ENCODE measurements around the gene RPL10A.
"Not testable (repeated sequence)": the region's sequence is repeated elsewhere in the genome, so short reads cannot be mapped to it uniquely, and the experiment has no call there.

RPL10A gene

GRCh38 chr6:35438378-35439065 lies 29.7 kb upstream of the RPL10A start:
- not testable (repeated sequence) for H3K9me3 Mint-ChIP-seq; ATAC-seq (replicated peaks); DNase-seq; H3K27ac Mint-ChIP-seq; H3K27me3 Mint-ChIP-seq; H3K4me3 Mint-ChIP-seq; H3K4me1 Mint-ChIP-seq (ENCODE audit: low read depth in 2 of 2); H3K36me3 Mint-ChIP-seq (ENCODE audit: insufficient read depth)

- no peaks in the 10 kb centered on the region for H3K4me1 Mint-ChIP-seq (ENCODE audit: low read depth in 2 of 2)
- no peaks in the 10 kb centered on the region for H3K36me3 Mint-ChIP-seq (ENCODE audit: insufficient read depth)
- no peak overlapping the region for H3K27ac Mint-ChIP-seq
- H3K27me3 Mint-ChIP-seq, result no peaks in the 10 kb centered on the region
- no peaks in the 10 kb centered on the region for H3K9me3 Mint-ChIP-seq
- no peak overlapping the region for H3K4me3 Mint-ChIP-seq
- no peak for DNase-seq
- no peak for ATAC-seq (replicated peaks)
These were observed 28.9 kb upstream of the RPL10A start for GRCh38 chr6:35439308-35439707.

GRCh38 chr6:35441205-35441604 lies 27.0 kb upstream of the RPL10A start:
- peaks cover 0 to 5% of the 10 kb centered on the region in 2 donors for H3K4me1 Mint-ChIP-seq (ENCODE audit: low read depth in 2 of 2)
- no peak overlapping the region for H3K4me3 Mint-ChIP-seq
- no peak overlapping the region for H3K27ac Mint-ChIP-seq
- no peaks in the 10 kb centered on the region for H3K27me3 Mint-ChIP-seq
- ATAC-seq (replicated peaks) (no peak), DNase-seq (no peak)
- no peaks in the 10 kb centered on the region for H3K36me3 Mint-ChIP-seq (ENCODE audit: insufficient read depth)
- no peaks in the 10 kb centered on the region for H3K9me3 Mint-ChIP-seq

- H3K27ac Mint-ChIP-seq, result no peak overlapping the region
- H3K4me1 Mint-ChIP-seq (ENCODE audit: low read depth in 2 of 2), result peaks cover 0 to 6% of the 10 kb centered on the region in 2 donors
- no peaks in the 10 kb centered on the region for H3K27me3 Mint-ChIP-seq
- H3K4me3 Mint-ChIP-seq, result no peak overlapping the region
- no peaks in the 10 kb centered on the region for H3K36me3 Mint-ChIP-seq (ENCODE audit: insufficient read depth)
- DNase-seq (no peak), ATAC-seq (replicated peaks) (no peak)
- no peaks in the 10 kb centered on the region for H3K9me3 Mint-ChIP-seq
These were observed 26.6 kb upstream of the RPL10A start for GRCh38 chr6:35441642-35442041.

- no peaks in the 10 kb centered on the region for H3K36me3 Mint-ChIP-seq (ENCODE audit: insufficient read depth)
- H3K4me1 Mint-ChIP-seq (ENCODE audit: low read depth in 2 of 2), result peaks cover 0 to 6% of the 10 kb centered on the region in 2 donors
- DNase-seq (no peak), ATAC-seq (replicated peaks) (no peak)
- H3K9me3 Mint-ChIP-seq, result no peaks in the 10 kb centered on the region
- no peak overlapping the region for H3K27ac Mint-ChIP-seq
- no peak overlapping the region for H3K4me3 Mint-ChIP-seq
- no peaks in the 10 kb centered on the region for H3K27me3 Mint-ChIP-seq
These were observed 25.5 kb upstream of the RPL10A start for GRCh38 chr6:35442693-35443092.

GRCh38 chr6:35443341-35444030 lies 24.7 kb upstream of the RPL10A start:
- Mint-ChIP-seq H3K4me3 (no peak overlapping the region), H3K36me3 (ENCODE audit: insufficient read depth) (no peaks in the 10 kb centered on the region), H3K27me3 (no peaks in the 10 kb centered on the region), H3K9me3 (no peaks in the 10 kb centered on the region), H3K27ac (no peak overlapping the region), H3K4me1 (ENCODE audit: low read depth in 2 of 2) (peaks cover 0 to 6% of the 10 kb centered on the region in 2 donors)
- ATAC-seq (replicated peaks), result no peak
- no peak for DNase-seq

- Mint-ChIP-seq H3K9me3 (no peaks in the 10 kb centered on the region), H3K27me3 (no peaks in the 10 kb centered on the region), H3K27ac (no peak overlapping the region), H3K4me3 (no peak overlapping the region), H3K4me1 (ENCODE audit: low read depth in 2 of 2) (peaks cover 4 to 12% of the 10 kb centered on the region in 2 donors), H3K36me3 (ENCODE audit: insufficient read depth) (no peaks in the 10 kb centered on the region)
- no peak for ATAC-seq (replicated peaks)
- DNase-seq, result no peak
These were observed 22.5 kb upstream of the RPL10A start for GRCh38 chr6:35445691-35446090.

GRCh38 chr6:35448191-35448590 lies 20.0 kb upstream of the RPL10A start:
- no peaks in the 10 kb centered on the region for H3K27me3 Mint-ChIP-seq
- no peaks in the 10 kb centered on the region for H3K36me3 Mint-ChIP-seq (ENCODE audit: insufficient read depth)
- H3K4me1 Mint-ChIP-seq (ENCODE audit: low read depth in 2 of 2), result peaks cover 16 to 25% of the 10 kb centered on the region in 2 donors
- ATAC-seq (replicated peaks) (no peak), DNase-seq (no peak)
- H3K9me3 Mint-ChIP-seq, result no peaks in the 10 kb centered on the region
- H3K4me3 Mint-ChIP-seq, result no peak overlapping the region
- no peak overlapping the region for H3K27ac Mint-ChIP-seq

- no peak overlapping the region for H3K27ac Mint-ChIP-seq
- ATAC-seq (replicated peaks) (peak; percentile 61), DNase-seq (peak; percentile 28 to 30 (median 29))
- H3K9me3 Mint-ChIP-seq, result no peaks in the 10 kb centered on the region
- no peak overlapping the region for H3K4me3 Mint-ChIP-seq
- H3K4me1 Mint-ChIP-seq (ENCODE audit: low read depth in 2 of 2), result peaks cover 26 to 30% of the 10 kb centered on the region in 2 donors
- H3K36me3 Mint-ChIP-seq (ENCODE audit: insufficient read depth), result no peaks in the 10 kb centered on the region
- H3K27me3 Mint-ChIP-seq, result no peaks in the 10 kb centered on the region
These were observed 18.8 kb upstream of the RPL10A start for GRCh38 chr6:35449287-35449881.

GRCh38 chr6:35451354-35452182 lies 16.6 kb upstream of the RPL10A start:
- H3K9me3 Mint-ChIP-seq, result no peaks in the 10 kb centered on the region
- no peaks in the 10 kb centered on the region for H3K27me3 Mint-ChIP-seq
- H3K4me3 Mint-ChIP-seq, result peak overlapping the region; percentile 83 to 86
- H3K27ac Mint-ChIP-seq, result peak overlapping the region; percentile 60 to 65
- DNase-seq (no peak), ATAC-seq (replicated peaks) (peak; percentile 36)
- peaks cover 4% of the 10 kb centered on the region for H3K36me3 Mint-ChIP-seq (ENCODE audit: insufficient read depth)
- peaks cover 27 to 30% of the 10 kb centered on the region in 2 donors for H3K4me1 Mint-ChIP-seq (ENCODE audit: low read depth in 2 of 2)

GRCh38 chr6:35452183-35453090 lies 15.8 kb upstream of the RPL10A start, which contains the start of gene FANCE:
Gene FANCE, plus strand, starts transcription at chr6:35452338. Its CDS starts 208 bp downstream, at chr6:35452546.
- Mint-ChIP-seq H3K4me1 (ENCODE audit: low read depth in 2 of 2) (peaks cover 27 to 30% of the 10 kb centered on the region in 2 donors), H3K36me3 (ENCODE audit: insufficient read depth) (peaks cover 4% of the 10 kb centered on the region), H3K4me3 (peak within 1 kb of the TSS; percentile 83 to 86), H3K27me3 (no peaks in the 10 kb centered on the region), H3K27ac (peak within 1 kb of the TSS; percentile 60 to 65), H3K9me3 (no peaks in the 10 kb centered on the region)
- DNase-seq, result peak; percentile 84 to 88 (median 87)
- ATAC-seq (replicated peaks), result peak; percentile 78

GRCh38 chr6:35453236-35453635 lies 15.0 kb upstream of the RPL10A start:
- ATAC-seq (replicated peaks) (no peak), DNase-seq (no peak)
- H3K4me1 Mint-ChIP-seq (ENCODE audit: low read depth in 2 of 2), result peaks cover 27 to 30% of the 10 kb centered on the region in 2 donors
- peak overlapping the region; percentile 83 to 86 for H3K4me3 Mint-ChIP-seq
- no peaks in the 10 kb centered on the region for H3K9me3 Mint-ChIP-seq
- no peaks in the 10 kb centered on the region for H3K27me3 Mint-ChIP-seq
- no peak overlapping the region for H3K27ac Mint-ChIP-seq
- H3K36me3 Mint-ChIP-seq (ENCODE audit: insufficient read depth), result peaks cover 7% of the 10 kb centered on the region

Data from effector memory CD8-positive, alpha-beta T cell (primary cell).